HG03039 (cell line): Measurements from ENCODE around the gene FREM2.

Experiments
- ATAC-seq: cut with Tn5 transposase; IDR thresholded peaks from one replicate; pipeline ENCODE4 v1.9.1; 2021; ENCODE audit warnings: mild to moderate bottlenecking, moderate library complexity; ENCODE audit not compliant: unreplicated experiment

The FREM2 gene

DNA sequence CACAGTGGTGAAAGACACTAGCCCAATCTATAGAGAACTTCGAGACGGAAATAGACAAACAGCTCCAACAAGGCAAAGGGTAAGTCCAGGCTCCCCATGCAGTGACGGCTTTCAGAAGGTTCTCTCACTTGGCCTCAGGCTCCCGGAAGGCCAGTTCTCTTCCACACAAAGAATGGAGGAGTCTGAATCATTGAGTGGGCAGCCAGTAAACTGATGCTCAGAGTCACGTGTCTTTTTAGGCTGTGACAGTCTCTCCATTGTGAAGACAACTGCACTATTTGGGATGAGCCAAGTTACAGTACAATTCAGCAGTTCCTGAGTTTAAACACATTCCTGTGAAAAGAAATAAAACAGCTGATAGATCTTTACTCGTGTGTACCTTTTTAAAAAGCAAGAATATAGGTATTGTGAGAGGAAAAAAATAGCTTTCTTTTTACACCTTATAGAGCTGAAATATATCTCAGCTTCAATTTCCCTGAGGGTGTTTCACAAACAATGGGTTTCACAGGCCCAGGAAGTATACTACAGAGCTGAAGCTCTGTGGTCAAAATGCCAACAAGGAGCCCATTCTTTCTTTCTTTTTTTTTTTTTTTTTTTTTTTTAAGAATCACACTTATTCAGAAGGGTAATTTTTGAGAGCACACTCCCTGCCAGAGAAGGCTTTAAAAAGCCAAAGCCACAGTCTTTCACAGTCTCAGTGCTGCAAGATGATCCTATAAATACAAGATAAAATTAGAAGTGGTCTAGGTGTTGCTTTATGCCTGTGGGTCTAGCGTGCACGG is 135.1 kb downstream of the FREM2 start:
- ATAC-seq: no peak

DNA sequence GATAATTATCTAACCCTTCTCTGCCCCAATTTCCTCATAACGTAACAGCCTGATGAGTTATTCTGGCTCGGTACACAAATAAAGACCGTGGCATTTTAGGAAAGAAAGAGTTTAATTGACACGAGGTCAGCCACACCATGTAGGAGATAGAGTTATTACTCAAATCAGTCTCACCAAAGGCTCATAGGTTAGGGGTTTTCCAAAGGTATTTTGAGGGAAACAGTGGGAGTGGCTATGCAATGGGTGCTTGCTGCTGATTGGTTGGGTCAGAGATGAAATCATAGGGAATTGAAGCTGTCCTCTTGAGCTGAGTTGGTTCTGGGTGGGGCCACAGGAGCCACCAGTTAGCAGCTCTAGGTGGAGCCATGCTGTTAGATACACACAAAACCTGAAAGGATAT is 137.5 kb downstream of the FREM2 start:
- peak; percentile 75 for ATAC-seq

DNA sequence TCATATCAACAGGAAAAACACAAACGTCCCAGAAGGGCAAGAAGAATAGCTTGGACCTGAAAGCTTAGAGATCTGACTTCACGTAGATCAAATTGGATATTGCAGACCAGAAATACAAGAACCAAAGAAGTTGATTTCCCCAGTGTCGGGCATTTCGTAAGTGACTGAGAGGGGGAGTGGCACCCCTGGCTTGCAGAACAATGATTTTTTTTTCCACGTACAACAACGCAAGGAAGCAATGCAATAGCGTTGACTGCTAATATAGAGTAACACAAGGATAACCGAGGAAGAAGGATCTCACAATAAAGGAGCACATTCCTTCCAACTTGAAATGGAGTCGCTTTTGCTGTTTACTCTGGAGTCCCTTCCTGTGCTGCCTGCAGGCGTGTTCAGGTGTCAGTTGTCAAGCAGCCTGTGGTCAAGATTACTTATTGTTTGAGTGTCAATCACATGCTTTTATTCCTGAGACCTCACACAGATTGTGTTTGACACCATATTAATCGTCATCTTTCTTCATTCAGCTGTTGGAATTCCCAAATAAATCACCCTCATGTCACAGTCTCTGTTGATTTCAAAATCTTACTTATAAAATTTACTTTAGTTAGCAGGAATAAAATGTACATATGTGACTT is 139.4 kb downstream of the FREM2 start:
- no peak for ATAC-seq

DNA sequence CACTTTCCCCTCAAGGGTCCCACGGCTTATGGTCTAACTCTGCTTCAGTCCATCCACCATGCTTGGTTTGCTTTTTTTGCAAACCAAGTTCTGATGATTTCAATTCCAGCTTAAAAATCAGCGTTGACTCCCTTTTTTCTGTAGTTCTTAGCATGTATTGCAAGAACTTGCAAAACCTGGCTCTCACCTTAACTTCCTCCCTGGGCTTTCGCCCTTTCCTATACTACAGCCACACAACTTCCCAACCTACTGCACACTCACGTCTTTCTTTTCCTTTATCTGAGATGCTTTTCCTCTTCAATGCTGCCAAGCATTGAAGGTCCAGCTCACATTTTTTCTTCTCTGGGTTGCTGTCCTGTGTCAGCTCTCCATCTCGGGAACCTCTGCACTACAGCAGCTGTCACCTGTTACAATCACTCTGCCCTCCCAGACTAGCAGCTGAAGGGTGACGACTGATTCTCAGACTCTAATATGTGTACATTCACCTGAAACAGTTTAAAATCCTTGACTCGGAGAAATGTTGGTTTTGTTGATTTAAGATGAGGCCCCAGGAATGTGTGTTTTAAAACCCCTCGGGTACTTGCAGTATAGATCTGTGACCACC is 143.7 kb downstream of the FREM2 start:
- ATAC-seq: no peak

DNA sequence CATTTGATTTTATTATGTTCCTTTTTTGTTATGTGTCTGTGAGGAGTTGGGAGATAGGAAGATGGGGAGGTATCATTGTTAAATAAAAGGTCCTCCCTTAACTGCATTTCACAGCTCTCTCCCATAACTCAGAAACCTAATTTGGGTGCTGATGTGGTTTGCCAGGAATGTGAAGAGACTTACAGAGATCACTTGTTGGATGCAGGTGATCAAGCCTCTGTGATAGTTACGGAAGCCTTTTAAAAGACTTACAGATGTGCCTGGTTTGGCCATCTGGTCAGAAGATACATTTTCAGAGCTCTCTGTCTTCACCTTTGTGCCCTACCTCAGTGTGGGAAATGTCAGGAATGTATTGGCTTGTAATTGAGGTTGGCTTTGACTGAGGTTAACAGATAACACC is 157.7 kb downstream of the FREM2 start:
- ATAC-seq: no peak

DNA sequence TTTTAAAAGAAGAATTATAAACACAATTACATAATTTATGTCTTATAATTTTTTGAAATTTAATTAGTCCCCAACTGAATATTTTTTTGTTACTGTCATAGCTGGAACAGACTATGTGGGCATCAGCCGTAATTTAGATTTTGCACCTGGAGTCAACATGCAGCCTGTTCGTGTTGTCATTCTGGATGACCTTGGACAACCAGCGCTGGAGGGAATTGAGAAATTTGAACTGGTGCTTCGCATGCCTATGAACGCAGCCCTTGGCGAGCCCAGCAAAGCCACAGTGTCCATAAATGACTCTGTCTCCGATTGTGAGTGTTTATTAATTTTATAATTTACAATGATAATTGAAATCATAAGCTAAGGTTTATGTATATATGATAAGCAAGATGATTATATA is 161.5 kb downstream of the FREM2 start:
- ATAC-seq: no peak

DNA sequence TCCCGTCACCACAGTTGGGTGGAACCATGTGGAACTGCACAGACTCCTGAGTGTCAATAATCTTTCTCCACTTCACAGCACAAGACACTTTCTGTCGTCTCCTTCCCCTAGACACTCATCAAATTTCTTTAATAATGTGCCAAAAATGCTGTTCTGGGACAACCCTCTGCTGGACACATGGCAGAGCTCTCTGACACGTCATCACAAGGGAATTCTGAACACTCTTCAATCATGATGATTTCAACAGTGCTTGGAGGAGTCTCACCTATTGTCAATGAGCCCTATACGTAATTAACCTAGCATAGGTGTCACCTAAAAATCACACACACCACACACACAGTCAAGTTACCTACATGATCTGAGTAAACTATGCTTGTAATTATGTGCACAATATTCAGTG is 162.4 kb downstream of the FREM2 start:
- no peak for ATAC-seq

DNA sequence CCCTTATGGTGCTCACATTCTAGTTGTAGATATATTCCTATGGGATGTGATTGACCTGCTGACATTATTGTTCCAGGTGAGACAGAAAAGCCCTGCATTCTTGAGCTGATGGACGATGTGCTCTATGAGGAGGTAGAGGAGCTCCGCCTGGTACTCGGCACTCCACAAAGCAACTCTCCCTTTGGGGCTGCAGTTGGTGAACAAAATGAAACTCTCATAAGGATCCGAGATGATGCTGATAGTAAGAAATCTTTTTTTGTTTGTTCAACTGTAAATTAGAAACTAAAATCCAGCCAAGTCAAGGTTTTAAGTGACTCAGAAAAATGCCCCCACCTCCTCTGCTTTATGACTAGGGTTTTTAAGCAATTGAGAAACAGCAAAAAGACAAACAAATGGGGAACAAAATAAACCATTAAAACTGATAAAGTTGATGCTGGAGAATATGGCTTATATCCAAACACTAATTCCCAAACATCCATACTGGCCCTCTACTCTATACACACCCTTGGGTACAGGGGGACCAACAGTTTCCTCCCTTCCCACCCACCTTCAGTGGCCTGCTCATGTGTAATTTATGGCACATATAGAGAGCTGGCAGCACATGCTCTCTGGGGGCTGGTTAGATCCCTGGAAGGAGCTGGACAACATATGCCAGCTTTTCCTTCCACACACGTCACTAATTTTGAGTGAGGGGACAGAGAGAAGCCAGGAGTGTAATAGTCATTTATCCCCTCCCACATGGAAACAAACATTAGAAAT is 164.2 kb downstream of the FREM2 start:
- ATAC-seq: peak; percentile 92

DNA sequence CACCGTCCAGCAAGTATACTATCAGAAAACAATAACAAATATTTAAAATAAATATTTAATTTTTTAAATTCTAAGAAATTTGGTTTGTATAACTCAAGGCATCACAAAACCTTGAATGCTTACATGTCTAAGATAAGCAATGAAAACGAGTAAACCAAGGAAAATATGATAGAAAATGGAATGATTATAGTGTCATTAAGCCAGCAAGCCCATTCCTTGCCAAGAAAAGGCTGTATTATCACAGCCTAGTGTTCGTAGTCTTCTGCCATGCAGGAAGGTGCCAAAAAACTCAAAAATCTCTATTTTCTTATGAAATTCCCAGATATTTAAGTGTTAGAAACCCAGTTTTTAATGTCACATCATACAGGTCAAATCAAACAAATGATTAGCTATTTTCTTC is 167.3 kb downstream of the FREM2 start:
- ATAC-seq: no peak

DNA sequence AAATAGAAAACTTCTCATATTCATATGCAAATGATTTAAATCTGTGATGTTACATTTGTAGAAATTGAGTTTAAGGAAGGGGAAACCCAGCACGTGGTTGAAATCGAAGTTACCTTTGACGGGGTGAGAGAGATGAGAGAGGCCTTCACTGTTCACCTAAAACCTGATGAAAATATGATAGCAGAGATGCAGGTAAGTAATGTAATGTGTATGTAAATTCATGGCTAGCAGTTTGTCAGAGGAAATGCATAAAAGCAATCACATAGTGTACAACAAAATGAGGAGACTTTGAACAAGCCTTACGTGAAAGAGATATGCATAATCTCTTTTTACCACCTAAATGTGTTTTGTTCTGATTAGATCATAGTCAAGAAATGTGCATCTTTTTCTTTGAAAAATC is 169.2 kb downstream of the FREM2 start:
- ATAC-seq: no peak

DNA sequence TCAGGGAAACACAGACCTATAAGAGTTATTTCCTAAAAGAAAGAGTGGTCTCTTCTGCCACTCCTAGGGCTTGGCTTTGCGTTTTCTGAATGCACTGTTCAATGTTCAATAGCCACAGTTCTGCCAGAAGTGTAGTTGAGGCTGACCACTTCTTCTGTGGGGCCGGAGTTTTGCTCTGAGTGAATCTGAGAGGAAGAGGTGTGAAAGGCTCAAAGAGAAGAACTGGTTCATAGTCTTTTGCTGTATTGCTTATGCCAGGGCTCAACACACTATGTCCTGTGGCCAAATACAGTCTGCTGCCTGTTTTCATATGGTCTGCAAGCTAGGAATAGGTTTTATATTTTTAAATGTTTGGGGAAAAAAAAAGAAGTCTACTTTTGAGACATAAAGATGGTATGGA is 175.6 kb downstream of the FREM2 start:
- no peak for ATAC-seq

DNA sequence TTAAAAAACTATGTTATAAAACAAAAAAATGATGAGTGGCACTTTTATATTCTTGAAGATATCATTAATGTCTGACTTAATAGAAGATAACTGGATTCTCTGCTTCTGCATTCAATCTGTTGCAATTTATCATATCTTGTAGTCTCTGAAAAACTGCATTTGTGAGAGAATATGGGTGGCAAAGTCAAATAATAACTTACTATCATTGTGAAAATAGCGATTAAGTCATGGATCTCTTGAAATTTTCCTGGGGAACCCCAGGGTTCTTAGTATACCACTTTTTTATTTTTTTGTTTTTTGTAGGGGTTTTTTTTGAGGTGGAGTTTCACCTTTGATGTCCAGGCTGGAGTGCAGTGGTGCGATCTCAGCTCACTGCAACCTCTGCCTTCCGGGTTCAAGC is 176.7 kb downstream of the FREM2 start:
- no peak for ATAC-seq

DNA sequence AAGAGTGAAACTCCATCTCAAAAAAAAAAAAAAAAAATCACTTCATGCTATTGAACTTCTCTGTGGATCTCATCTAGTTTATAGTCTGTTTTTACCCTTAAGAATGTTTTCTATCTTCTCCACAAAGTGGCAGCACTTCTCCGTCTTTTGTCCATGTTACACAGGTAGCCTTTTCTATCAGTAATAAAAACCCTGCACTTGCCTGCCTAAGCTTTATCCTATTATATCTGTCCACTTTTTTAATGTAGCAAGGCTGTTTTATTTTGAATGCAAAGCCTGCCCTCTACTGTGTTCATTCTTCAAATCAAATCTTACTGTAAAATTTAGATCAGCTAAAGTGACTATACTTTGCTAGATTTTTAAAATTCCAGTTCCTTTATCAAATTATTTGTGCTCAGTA is 179.8 kb downstream of the FREM2 start:
- ATAC-seq: no peak

DNA sequence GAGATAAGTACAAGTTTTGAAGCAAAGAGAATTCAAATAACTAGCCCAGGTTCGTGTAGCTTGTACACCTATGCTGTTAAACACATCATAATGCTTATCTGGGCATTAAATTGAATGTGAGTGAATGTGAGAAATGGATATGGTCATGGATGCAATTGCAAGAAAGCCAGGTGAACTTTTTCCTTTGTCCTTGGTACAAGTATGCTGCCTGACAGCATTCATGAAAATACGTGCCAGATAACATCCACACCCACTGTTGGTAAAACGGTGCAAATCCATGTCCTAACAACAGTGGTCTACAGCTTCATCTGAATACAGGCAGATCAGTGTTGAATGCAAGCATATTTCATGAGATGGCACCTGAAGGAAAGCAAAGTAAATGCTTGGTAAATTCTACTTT is 181.5 kb downstream of the FREM2 start:
- no peak for ATAC-seq

DNA sequence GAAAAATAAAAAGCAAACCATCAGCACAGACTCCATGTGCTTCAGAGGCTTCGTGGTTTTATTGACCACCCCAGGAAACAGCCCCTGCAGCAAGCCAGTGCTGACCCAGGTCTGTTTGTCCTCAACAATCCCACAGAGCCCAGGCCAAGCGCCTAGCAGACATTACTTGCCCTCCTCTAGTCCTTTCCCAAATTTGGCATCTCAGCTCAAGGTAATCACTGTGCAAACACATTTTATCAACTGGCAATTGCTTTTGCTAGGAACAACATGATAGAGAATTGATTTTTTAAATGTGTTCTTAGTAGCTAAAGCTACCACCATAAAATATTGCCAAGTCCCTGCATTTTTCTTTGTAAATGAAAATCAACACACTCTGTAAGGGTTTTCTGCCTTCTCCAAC is 182.0 kb downstream of the FREM2 start:
- no peak for ATAC-seq

DNA sequence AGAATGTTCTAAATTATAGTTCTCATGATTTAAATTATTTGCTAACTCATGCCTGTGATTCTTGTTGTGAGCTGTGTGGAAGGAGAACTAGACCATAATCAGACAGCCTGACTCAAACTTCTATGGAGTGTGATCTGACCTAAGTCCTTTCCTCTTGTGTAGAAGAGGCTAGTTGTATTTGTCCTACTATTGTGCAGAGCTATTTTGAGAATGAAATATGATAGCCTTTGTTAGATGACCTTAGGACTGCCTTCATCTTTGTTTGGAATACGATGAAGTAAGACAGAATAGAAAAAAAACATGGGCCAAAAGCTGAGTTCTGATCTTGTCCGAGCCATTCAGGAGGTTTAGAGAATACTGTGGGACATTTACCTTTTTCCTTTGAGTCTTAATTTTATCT is 184.4 kb downstream of the FREM2 start:
- ATAC-seq: no peak

DNA sequence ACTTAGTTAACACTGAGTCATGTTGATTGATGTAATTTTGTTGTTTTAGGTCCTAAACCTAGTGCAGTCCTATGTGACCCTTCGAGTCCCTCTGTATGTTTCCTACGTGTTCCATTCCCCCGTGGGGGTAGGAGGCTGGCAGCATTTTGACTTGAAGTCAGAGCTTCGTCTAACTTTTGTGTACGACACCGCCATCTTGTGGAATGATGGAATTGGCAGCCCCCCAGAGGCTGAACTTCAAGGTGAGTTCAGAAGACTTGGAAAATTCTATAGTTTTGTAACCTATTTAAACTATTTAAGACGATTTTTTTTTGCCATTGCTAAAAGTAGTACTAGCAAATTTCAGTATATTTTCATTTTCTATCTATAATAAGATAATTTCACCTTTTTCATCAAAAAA is 185.8 kb downstream of the FREM2 start:
- peak; percentile 62 for ATAC-seq

DNA sequence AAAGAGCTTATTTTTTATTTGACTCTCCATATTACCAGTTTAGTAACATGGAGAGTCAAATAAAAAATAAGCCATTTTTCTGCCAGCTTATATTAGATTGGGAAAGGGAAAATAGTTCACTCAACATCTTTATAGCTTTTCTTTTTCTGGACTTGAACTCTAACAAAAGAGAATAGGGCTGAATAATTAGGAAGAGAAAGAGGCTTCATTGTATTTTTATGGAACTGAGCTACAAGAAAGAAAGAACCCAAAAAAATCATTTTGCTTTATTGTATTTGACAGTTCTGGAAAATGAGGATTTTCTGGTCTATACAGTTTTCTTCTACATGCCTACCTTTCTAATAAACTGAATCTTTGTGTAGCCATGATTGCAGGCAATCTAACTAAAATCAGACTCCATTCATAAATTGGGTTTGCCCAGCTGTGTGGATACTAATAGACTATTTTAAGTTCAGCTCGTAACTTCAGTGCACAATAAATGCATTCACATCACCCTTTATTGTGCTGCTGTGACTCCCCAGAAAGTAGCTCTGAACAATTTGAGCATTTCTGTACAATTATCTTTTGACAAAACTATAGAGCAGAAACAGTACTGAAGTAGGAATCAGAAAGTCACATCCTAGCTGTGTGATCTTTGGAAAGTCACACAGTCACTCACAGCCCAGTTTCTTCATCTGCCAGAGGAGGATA is 188.5 kb downstream of the FREM2 start:
- ATAC-seq: no peak

DNA sequence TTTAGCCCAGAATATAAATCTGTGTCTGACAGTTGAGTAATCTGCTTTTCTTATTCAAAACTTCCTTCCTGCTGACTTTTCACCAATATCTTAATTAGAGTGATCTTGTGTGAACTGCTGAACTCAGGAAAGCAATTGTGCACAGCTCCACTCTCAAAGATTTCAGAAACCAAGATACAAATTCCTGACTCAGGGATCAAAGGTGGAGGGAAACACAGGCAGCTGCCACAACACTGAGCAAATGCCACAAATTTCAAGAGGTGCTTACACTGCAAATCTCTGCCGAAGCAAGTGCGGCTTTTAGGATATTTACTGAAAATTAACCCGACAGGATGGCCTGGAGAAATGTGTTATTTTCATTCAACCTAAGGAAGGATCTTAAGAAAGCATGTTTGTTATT is 192.4 kb downstream of the FREM2 start:
- ATAC-seq: no peak

DNA sequence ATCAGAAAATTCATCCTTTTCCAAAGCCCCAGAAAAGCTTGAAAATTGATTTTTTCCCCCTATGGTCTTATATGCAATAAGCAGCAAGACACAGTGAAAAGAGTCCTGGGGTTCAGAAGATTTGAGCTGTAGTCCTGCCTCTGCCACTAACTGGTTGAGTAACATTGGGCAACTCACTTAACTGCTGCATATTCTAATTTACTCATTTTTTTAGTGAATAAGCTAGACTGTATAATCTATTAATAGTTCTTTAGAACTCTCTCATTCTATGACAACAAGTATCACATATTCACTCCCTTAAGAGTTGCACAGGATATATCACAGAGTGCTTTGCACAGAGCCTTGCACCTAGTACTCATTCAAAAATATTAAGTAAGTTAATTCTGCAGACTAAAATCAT is 192.9 kb downstream of the FREM2 start:
- no peak for ATAC-seq

DNA sequence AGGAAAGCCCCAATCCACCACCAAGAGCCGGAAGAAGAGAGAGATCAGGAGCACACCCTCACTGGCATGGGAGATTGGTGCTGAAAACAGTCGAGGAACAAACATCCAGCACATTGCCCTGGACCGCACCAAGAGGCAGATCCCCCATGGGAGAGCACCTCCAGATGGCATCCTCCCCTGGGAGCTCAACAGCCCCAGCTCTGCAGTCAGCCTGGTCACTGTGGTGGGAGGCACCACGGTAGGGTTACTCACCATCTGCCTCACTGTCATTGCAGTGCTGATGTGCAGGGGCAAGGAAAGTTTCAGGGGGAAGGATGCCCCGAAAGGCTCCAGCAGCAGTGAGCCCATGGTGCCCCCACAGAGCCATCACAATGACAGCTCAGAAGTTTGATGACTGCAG is 193.5 kb downstream of the FREM2 start:
- no peak for ATAC-seq
